Frontal cortex (tissue), 4 donors: ENCODE measurements around the gene GULP1. TPM values are rescaled to one million over a fixed set of nuclear protein-coding genes. Genes with fewer than 3 reads are reported as not detected.
"Not testable (repeated sequence)": the region's sequence is repeated elsewhere in the genome, so short reads cannot be mapped to it uniquely, and the experiment has no call there.

ENCODE experiments used
- DNase-seq, 2 donors: peaks; one replicate each; pipeline ENCODE4 v3.0.0; 2012; ENCODE audit warnings: low spot score in 2 of 2
- FAIRE-seq: peaks from 2 replicates; lab custom pipeline; 2012; peaks lifted over from hg19 to GRCh38; lab: Jason Lieb, UNC
- total RNA-seq: library from RNA; depleted of rRNA; stranded (reverse); fragments of >200 nt; gene quantifications from one replicate; pipeline ENCODE4 v1.2.3, GENCODE V29; 2014
- donor health status: control.
- donor health status: control.
- donor health status: control.

The GULP1 gene
- total RNA-seq, 1 donor from 2014 or later: 51.4 TPM

DNA sequence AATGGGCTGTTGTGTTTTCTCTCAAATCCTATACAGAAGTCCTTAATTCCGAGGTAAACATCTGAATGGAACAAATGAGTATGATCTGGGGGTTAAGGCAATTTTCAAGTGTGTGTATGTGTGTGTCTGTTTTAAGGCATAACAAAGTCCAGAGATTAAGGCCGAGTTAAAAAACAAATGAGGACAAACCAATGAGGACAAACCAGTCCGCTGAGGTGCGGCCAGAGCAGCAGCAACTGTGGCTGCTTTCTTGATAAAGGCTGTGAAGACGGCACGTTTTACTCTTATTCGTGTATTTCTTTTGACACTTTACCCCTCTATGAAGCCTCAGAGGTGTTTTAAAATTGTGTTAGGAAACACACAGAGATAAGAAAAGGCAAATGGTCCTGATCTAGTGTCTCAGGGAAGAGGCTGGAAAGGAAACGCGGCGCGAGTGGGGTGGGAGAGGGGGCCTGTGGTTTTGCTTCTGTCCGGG lies 495 bp upstream of the GULP1 start:
- FAIRE-seq (no peak), DNase-seq (no peak)

GRCh38 chr2:188292348-188293239 lies 920 bp downstream of the GULP1 start:
- DNase-seq (peak in 1 of 2 donors; percentile 16), FAIRE-seq (no peak)

DNA sequence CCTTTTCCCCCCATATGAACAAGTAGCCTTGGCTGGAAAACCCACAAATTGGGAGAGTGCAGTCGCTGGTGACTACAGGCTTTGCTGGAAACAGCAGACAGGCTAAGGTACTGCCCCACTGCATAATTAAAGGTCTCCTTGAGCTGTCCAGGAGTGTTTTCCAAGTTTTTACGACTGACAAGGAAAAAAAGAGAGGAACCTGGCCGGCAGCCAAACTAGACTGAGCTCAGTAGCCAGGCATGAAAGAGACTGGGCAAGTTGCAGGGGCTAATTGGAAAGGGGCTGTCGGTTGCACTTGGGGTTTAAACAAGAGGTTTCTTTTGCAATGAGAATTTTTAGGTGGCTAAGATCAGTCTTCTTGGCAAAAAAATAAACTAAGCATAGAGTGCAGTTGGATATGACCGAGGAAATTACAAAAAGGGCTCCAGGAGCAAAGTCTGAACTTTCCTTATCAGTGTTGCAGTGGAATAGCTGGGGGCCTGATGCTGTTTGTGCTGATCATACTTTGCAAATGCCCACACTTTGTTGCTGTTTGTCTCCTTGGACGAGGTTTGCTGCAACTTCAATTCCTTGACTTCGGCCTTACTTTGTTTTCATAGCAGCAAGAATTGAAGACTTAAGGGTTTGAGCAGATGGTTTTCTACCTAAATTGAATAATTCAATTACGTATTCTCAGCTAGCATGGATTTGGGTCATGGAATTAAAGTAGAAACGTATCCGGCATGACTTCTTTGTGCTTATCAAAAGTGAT lies 2.1 kb downstream of the GULP1 start:
- FAIRE-seq: no peak

DNA sequence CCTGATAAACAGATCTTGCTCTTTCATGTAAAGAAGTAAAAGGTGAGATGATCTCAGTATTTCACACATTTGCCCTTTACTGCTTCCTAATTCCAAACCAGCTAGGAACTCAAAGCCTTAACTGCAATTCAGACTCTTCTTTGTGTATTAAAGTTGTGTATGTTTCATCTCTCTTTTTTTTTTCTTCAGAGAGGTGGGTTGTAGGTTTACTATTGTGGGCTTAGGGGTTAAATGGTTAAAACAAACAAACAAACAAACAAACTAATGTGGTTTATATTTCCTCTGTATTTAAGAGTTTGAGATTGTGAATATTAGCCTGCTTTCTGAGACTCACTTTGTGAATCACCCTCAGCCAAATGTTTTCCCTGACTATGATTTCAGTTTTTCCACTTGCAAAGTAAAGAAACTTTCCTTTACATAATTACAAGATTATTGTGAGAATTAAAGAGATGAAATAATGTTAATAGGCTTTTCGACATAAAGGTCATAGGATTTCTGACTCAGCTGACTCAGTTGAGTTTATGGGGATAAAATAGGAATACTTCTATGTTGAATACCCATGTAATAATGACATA lies 2.8 kb downstream of the GULP1 start:
- FAIRE-seq (no peak), DNase-seq (no peak)

More for the DNA sequence above, 2.1 kb downstream of the GULP1 start:
- DNase-seq: peak; percentile 12 to 32

GRCh38 chr2:188295067-188295685 lies 3.5 kb downstream of the GULP1 start:
- DNase-seq (no peak), FAIRE-seq (peak; percentile 47)

GRCh38 chr2:188297978-188298377 lies 6.3 kb downstream of the GULP1 start:
- no peak for FAIRE-seq
- no peak for DNase-seq

DNA sequence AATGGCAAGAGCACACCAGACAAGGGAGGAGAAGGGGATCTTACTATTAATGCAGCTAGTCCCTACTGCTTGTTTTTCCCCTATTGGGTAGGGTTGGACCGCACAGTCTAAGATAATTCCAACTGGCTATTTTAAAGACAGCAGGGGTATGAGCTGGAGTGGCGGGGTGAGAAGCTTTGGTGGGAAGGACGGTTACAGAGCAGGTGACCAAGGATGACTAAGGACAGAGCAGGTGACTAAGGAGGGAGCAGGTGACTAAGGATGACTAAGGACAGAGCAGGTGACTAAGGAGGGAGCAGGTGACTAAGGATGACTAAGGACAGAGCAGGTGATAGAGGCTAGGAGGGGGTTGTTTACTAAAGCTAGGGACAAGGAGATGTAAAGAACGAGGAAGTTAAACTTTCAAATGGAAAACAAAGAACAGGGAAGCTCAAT lies 7.3 kb downstream of the GULP1 start:
- not testable (repeated sequence) for FAIRE-seq, DNase-seq

DNA sequence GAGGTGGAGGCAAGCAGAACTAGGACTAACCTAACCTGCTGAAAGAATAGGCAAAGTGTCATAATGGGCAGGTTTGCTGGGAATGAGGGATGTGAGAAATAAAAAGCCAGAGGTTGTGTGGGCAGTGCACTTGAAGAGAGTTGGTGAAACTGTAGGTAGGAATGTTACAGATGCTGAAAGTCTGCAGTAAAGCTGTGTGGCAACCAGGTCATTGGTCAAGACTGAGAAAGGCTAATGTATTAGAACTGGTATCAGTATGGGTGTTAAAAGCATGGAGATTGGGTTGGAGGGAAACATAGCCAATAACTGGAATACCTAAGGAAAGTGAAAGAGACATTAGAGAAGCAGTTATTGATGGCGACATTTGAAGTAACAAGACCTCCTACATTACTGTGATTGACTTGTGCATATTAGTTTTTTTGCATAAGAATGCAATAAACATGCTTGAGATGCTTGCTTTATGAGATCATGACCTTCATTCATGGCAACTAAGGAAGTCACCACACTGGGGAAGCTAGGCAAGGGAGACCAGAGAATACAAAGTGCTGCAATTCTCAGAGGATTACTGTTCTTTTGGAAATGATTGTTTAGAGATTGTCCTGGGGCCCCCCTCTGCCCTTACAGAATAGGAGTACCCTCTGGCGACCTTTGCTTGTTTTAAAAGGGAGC lies 11.8 kb downstream of the GULP1 start:
- FAIRE-seq: no peak
- DNase-seq: no peak

DNA sequence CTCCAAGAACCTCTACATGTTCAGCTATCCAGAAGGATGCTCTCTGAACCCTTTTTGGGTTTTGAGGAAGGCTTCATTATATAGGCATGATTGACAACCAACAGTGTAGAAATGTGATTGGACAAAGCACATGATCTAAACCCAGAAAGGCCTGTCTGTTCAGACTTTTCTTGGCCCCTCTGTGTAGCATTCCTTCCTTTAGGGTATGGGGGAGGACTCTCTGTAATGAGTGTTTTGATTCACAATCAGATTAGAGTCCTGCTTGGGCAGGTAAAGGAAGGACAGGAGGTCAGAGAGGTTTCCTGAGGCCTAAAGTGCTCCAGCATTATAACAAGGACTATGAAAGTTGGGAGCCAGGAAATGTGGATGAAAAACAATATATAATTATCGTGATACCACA lies 13.6 kb downstream of the GULP1 start:
- no peak for DNase-seq
- FAIRE-seq: no peak

DNA sequence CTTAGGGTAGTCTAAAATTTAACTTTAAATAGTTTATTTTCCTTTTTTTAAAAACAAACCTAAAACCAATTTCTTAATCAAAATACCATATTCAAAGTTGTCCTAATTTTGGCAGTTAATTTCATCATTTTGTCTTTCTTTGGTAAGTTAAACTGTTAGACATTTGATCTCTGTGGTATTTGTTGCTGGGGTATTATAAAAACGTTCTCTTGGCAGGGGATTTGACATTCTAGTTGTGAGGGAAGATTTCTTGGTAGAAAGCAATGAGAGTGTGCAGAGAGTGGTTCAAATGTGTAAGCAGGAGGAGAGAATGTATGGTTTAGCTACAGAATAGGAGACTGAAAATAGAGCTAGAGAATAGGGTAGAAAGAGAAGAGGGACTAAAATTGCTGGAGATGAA lies 14.6 kb downstream of the GULP1 start:
- FAIRE-seq (no peak), DNase-seq (no peak)

DNA sequence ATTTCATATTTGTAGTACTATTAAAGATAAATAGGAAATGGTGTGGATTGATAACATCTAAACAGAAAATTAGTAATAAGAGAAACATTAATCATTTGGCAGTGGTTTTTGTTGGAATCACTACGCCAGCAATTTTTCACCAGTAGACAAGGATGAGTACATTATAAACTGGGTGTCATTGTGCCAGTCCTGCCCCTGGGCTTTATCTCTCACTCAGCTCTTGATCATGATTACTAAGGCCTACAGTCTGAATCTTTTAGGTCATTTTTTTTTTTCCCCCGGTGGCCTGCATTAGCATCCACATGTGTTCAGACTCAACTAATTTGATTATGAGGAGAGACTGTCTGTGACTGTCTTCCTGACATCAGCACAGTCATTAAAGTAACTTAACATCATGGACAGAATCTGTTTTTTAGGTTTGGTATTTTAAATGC lies 16.2 kb downstream of the GULP1 start:
- DNase-seq (no peak), FAIRE-seq (no peak)

GRCh38 chr2:188308483-188308882 lies 16.8 kb downstream of the GULP1 start:
- FAIRE-seq (no peak), DNase-seq (no peak)

- FAIRE-seq: no peak
These were observed 17.7 kb downstream of the GULP1 start for GRCh38 chr2:188309364-188309763.

DNA sequence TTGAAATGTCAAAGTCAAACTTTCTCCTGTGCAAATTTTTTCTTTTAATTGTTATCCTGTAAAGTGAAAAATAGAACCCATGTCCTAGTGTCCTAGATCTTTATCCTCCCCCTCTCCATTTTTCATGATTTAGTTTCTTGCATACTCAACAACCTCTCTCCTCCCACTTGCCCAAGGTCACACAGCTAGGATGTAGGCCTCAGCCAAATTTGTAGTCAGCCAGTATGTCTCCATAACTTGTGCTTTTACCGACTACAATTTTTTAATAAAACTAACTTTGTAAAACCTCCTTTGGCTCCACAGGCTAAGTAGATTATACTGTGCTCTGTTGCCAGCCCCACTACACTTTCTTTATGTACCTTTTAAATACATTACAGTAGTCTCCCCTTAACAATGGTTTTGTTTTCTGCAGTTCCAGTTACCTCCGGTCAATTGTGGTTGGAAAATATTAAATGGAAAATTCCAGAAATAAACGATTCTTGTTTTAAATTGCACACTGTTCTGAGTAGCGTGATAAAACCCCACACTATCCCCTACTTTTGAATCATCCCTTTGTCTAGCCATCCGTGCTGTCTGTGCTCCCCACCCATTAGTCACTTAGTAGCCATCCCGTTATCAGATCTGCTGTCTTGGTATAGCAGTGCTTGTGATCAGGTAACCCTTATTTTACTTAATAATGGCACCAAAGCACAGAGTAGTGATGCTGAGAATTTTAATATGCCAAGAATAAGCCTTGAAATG lies 22.8 kb downstream of the GULP1 start:
- no peak for DNase-seq
- FAIRE-seq: no peak

More at GRCh38 chr2:188309364-188309763, 17.7 kb downstream of the GULP1 start:
- DNase-seq: no peak

GRCh38 chr2:188315750-188316149 lies 24.1 kb downstream of the GULP1 start:
- no peak for FAIRE-seq
- no peak for DNase-seq

DNA sequence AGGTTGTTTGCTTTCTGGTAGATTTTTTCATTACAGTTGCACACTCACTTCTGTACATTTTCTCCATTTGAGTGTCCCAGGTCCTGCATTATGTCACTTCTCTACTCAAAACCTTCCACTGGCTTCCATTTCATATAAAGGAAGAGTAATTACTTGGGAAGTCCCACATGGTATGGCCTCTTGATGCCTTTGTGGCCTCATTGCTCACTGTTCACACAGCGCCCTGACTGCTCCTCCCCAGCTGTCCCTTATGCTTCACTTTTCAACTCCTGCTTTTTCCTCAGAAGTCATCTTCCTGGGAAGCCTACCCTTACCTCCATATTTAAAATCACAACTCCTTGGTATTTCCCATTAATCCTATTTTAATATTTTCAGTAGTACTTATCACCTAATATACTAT lies 24.7 kb downstream of the GULP1 start:
- FAIRE-seq: no peak

DNA sequence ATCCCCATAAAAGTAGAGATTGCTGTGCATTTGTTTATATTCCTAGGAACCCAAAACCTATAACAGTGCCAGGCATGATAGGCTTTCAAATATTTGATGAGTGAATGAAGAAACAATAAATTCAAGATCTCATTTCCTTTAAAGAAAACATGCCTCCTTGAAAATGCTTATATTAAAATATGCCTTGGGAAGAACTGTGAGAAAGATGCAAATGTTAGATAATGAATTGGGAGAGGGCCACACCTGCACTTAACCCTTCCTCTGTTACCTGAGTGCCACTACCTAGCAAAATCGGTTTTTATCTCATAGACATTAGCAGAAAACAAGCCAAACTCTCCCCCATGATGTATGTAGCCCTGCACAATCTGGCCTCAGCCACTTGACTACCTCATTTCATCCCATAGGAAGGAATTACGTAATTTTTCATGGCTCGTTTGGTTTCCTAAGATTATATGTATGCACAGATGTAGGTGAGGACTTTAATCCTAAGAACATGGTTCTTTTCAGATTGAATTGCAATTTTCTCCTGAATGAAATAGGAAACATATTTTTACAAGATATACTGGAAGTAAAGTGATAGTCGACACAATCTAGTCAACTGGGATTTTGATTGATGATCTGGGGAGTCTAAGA lies 25.2 kb downstream of the GULP1 start:
- FAIRE-seq: no peak
- DNase-seq: no peak

More for the DNA sequence above, 24.7 kb downstream of the GULP1 start:
- no peak for DNase-seq

GRCh38 chr2:188318161-188318749 lies 26.6 kb downstream of the GULP1 start:
- FAIRE-seq (no peak), DNase-seq (no peak)
